KOPT-K1 (cell line): ENCODE measurements around the gene GPC5.

Experiments used
- H3K27ac ChIP-seq: fragments of 200-600 bp; sonication (generic); 2 replicates; pipeline ENCODE4 v1.5.1; 2016; ENCODE audit warnings: antibody characterized with exemption, mild to moderate bottlenecking, low read depth, low read length; ENCODE audit not compliant: poor library complexity, severe bottlenecking
- H3K36me3 ChIP-seq: fragments of 200-600 bp; sonication (generic); 2 replicates; pipeline ENCODE4 v1.5.1; 2017; ENCODE audit warnings: antibody characterized with exemption, mild to moderate bottlenecking, low read length, moderate library complexity; ENCODE audit not compliant: insufficient read depth
- H3K9me3 ChIP-seq: fragments of 200-600 bp; sonication (generic); 2 replicates; pipeline ENCODE4 v1.5.1; 2017; ENCODE audit warnings: antibody characterized with exemption, low read length, mild to moderate bottlenecking; ENCODE audit not compliant: insufficient read depth, poor library complexity, severe bottlenecking

GPC5 gene

GRCh38 chr13:92802776-92803175 lies 1404.4 kb downstream of the GPC5 start:
- no peaks in the 10 kb centered on the region for H3K36me3 ChIP-seq

GRCh38 chr13:92804346-92804745 lies 1405.9 kb downstream of the GPC5 start:
- Histone ChIP-seq H3K36me3 (no peaks in the 10 kb centered on the region), H3K27ac (no peak overlapping the region), H3K9me3 (peaks cover 6% of the 10 kb centered on the region)

More at GRCh38 chr13:92802776-92803175, 1404.4 kb downstream of the GPC5 start:
- no peak overlapping the region for H3K27ac ChIP-seq
- H3K9me3 ChIP-seq, result peaks cover 6% of the 10 kb centered on the region

GRCh38 chr13:92804926-92805325 lies 1406.5 kb downstream of the GPC5 start:
- H3K27ac ChIP-seq, result no peak overlapping the region
- peaks cover 6% of the 10 kb centered on the region for H3K9me3 ChIP-seq
- H3K36me3 ChIP-seq, result no peaks in the 10 kb centered on the region

- Histone ChIP-seq H3K9me3 (peaks cover 6% of the 10 kb centered on the region), H3K27ac (peak overlapping the region; percentile 73)
Measured at GRCh38 chr13:92805766-92806165, 1407.3 kb downstream of the GPC5 start.

GRCh38 chr13:92806215-92806614 lies 1407.8 kb downstream of the GPC5 start:
- no peaks in the 10 kb centered on the region for H3K36me3 ChIP-seq
- peak overlapping the region; percentile 73 for H3K27ac ChIP-seq
- peaks cover 6% of the 10 kb centered on the region for H3K9me3 ChIP-seq

More at GRCh38 chr13:92805766-92806165, 1407.3 kb downstream of the GPC5 start:
- H3K36me3 ChIP-seq, result no peaks in the 10 kb centered on the region

- Histone ChIP-seq H3K9me3 (peaks cover 6% of the 10 kb centered on the region), H3K36me3 (no peaks in the 10 kb centered on the region), H3K27ac (no peak overlapping the region)
Measured at GRCh38 chr13:92807353-92807752, 1408.9 kb downstream of the GPC5 start.

GRCh38 chr13:92807966-92808365 lies 1409.5 kb downstream of the GPC5 start:
- no peaks in the 10 kb centered on the region for H3K36me3 ChIP-seq
- H3K9me3 ChIP-seq, result peaks cover 6% of the 10 kb centered on the region
- H3K27ac ChIP-seq, result no peak overlapping the region

- Histone ChIP-seq H3K27ac (no peak overlapping the region), H3K36me3 (no peaks in the 10 kb centered on the region), H3K9me3 (no peaks in the 10 kb centered on the region)
Measured at GRCh38 chr13:92821324-92821723, 1422.9 kb downstream of the GPC5 start.

- no peaks in the 10 kb centered on the region for H3K36me3 ChIP-seq
- no peaks in the 10 kb centered on the region for H3K9me3 ChIP-seq
- H3K27ac ChIP-seq, result no peak overlapping the region
Measured at GRCh38 chr13:92823059-92823458, 1424.6 kb downstream of the GPC5 start.

GRCh38 chr13:92825938-92826596 lies 1427.6 kb downstream of the GPC5 start:
- no peaks in the 10 kb centered on the region for H3K36me3 ChIP-seq
- no peaks in the 10 kb centered on the region for H3K9me3 ChIP-seq
- H3K27ac ChIP-seq, result no peak overlapping the region

- Histone ChIP-seq H3K36me3 (no peaks in the 10 kb centered on the region), H3K9me3 (no peaks in the 10 kb centered on the region), H3K27ac (no peak overlapping the region)
Measured at GRCh38 chr13:92827503-92827902, 1429.1 kb downstream of the GPC5 start.

GRCh38 chr13:92829930-92830329 lies 1431.5 kb downstream of the GPC5 start:
- no peaks in the 10 kb centered on the region for H3K36me3 ChIP-seq

GRCh38 chr13:92830821-92831220 lies 1432.4 kb downstream of the GPC5 start:
- Histone ChIP-seq H3K27ac (no peak overlapping the region), H3K9me3 (no peaks in the 10 kb centered on the region), H3K36me3 (no peaks in the 10 kb centered on the region)

More at GRCh38 chr13:92829930-92830329, 1431.5 kb downstream of the GPC5 start:
- Histone ChIP-seq H3K27ac (no peak overlapping the region), H3K9me3 (no peaks in the 10 kb centered on the region)

- no peak overlapping the region for H3K27ac ChIP-seq
- H3K36me3 ChIP-seq, result no peaks in the 10 kb centered on the region
- no peaks in the 10 kb centered on the region for H3K9me3 ChIP-seq
Measured at GRCh38 chr13:92833071-92833470, 1434.7 kb downstream of the GPC5 start.

- Histone ChIP-seq H3K9me3 (no peaks in the 10 kb centered on the region), H3K36me3 (no peaks in the 10 kb centered on the region), H3K27ac (no peak overlapping the region)
Measured at GRCh38 chr13:92836171-92836570, 1437.8 kb downstream of the GPC5 start.

GRCh38 chr13:92838786-92839185 lies 1440.4 kb downstream of the GPC5 start:
- Histone ChIP-seq H3K36me3 (no peaks in the 10 kb centered on the region), H3K9me3 (no peaks in the 10 kb centered on the region), H3K27ac (no peak overlapping the region)
